NCI-H345 (cell line): ENCODE data around the gene STAC.
"Not testable (repeated sequence)": the region's sequence is repeated elsewhere in the genome, so short reads cannot be mapped to it uniquely, and the experiment has no call there.

Source experiments
- DNase-seq: peaks from one replicate; lab custom pipeline; 2025; lab: John Stamatoyannopoulos, UW

The STAC gene

DNA sequence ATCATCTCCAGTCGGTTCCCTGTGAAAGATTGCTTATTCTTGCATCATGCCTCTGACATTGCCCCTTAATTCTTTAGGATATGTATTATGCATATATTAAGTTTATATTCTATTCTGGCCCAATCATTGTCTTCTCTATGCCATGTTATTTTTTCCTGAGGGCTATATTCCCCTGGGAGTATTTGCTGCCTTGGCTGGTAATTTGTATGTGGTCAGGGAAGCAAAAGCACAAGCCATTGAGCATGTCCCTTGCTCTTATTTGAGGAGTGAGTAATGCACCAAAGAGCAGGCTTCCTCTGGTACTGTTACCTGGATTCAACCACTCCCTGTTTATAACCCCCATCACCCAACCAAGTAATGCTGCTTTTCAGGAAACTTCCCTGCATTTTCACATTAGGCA, 36.3 kb downstream of the STAC start:
- DNase-seq = no peak

DNA sequence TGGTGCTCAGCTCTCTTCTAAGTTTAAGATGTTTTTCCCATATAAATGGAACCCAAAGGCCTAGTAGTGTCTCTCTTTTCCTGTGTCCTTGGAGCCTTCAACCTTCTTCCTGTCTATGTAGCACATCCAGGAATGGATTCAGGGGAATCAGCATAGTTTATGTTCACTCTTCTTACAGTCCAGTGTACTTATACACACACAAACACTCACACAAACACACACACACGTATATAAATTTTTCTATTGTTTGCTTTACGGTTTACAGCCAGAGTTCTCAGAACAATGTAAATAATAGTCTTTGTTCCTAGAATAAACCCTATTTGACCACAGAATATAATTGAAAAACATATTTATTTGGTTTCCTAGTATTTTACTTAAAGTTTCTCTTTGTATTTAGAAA, 36.9 kb downstream of the STAC start:
- DNase-seq = no peak

DNA sequence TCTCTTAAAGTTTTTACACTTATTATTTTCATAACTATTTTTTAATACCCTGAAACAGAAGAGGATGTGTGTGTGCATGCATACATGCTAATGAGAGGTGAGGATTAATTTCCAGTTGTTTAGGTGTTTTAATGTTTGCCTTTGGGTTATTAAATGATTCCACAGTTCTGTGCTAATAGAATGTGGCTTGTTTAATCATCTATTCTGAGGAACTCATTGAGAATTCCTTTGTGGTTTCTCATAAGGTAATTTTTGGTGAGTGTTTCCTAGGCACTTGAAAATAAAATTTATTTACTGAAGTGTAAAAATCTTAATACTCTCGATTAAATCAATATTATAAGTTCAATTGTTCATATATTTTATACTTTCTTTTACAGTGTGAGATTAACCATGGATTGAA, 38.0 kb downstream of the STAC start:
- DNase-seq = no peak

DNA sequence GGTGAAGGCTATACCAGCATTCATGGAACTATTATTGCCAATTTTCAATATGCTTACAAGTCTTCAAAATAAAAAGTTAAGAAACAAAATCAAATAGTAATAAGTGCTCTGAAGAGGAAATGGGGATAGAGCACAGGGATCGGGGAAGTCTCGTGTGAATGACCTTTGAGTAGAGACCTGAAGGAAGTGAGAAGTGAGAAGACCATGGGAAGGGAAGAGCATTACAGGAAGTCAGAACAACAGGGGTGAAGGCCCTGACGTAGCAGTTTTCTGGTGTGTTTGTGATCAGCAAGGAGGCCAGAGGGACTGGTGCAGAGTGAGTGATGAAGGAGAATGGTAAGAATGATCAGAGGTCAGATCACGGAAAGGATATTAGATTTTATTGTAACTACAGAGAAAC, 48.1 kb downstream of the STAC start:
- DNase-seq = no peak

DNA sequence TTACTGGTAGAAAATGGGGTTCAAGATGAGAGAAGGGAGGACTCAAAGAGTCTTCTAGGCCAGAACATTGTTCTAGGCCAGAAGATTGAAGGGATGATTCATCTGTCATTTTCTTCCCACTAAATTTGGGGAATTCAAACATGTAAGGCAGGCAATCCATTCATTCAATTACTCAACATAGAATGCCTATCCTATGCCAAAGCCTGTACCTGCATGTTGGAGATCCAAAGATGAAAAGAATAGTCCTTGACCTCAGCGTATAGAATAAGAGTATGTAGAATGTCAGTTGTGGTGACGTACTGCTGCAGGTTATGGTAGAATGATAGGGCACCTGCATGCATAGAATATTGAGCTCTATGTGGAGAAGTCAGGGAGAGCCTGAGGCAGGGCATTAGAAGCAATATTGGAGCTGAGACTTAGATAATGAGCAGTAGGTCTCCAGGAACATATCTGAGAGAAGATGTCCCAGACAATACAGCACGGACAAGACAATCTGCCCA, 49.7 kb downstream of the STAC start:
- DNase-seq = no peak

DNA sequence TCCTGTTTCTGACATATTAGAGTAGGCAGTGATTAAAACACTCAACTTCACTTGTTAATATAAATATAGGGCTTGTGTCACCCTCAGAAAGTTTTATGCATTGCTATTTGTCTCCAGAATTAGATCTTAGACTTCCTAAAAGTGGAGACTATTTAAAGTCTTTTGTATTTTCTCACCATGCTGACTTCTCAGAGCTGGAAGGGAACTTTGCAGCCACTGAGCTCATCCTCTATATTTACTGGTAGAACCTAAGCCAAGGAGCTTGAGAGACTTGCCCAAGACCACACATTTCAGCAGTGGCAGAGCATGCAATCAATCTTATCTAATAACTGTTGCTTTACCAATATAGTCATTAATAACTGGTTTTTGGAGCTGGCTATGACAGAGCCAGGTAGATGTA, 53.2 kb downstream of the STAC start:
- DNase-seq = no peak

DNA sequence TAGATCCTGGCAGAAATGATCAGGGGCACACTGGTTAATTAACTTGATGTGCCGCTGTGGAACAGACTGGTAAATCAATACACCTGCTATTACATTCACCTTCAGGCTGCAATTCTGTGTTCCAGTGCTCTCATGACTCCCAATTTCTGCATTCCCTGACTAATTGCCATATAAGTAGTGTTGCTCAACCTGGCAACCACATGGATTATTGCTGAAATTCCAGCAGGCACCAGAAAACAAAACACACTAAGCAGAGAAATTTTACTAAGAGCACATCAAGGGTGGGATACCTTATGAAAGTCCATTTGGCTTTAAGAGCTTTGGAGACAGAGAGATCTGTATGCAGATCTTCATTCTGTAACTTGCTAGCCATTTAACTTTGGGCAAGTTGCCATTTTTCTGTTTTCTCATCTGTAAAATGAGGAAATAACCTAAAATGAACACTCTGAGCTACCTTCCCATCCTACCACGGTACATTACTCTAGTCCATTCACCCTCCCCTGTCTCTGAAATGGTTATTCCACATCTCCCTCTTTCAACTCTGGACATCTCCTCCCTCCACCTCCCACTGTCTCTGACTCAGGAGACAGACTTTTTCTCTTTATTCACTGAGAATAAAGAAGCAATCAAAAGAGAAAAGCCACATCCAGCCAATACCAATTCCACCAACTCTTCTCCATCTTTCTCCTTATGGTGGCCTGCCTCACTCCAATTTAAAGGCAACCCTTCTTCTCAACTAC, 54.6 kb downstream of the STAC start:
- DNase-seq = no peak

DNA sequence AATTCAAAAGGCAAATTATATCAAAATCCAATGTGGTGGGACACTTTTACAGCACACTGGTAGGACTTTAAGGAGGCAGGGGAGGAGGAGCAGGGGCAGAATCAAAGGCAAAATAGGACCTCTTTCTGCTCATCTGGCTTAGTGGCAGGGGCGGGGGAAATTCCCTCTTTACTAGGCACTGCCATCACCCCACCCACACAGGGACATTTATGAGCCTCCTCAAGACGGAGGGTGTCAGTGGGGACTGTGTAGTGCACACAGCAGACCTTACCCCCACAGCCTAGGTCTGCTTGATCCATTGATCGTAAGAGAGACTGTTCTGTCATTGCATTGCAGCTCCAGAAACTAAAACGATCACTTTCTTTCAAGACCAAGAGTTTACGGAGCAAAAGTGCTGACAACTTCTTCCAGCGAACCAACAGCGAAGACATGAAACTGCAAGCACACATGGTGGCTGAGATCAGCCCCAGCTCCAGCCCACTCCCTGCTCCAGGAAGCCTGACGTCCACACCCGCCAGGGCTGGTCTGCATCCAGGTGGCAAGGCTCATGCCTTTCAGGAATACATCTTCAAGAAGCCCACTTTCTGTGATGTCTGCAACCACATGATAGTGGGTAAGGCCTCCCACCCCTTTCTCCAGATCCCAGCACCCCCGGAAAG, 62.9 kb downstream of the STAC start:
- DNase-seq = no peak

DNA sequence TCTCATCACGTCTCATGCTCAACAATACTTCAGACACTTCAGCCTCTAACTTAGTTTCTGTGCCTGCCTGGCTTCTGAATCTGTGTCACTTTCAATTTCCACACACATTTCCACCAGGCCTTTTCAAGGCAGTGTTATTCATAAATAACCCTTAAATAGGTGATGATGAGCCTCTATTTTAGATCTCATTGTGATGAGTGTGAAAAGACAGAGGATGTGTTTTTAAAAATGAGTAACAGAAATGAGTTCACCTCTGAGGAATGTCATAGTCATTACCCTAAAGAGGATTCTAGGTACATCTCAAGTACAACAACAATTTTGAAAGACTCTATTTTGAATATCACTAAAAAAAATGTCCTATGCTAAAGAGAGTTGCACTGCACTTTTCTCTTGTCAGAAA, 64.6 kb downstream of the STAC start:
- no peak for DNase-seq

DNA sequence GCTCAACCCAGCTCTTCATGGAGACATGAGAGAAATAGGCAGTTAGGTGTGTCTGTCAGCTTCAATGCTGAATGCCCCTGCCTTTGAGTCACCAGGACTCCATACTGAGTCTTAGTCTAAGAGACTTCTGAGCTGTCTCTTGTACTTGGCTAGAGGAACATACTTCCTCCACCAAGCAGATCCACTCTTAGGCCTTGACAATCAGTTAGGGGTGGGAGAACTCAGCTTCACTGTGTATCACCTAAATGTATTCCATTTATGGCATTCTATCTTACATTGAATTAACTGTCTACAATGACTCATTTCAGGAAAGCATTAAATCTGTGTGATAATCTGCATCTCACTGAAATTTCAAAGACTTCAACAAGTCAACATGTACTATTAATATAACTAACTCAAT, 66.0 kb downstream of the STAC start:
- DNase-seq = no peak

DNA sequence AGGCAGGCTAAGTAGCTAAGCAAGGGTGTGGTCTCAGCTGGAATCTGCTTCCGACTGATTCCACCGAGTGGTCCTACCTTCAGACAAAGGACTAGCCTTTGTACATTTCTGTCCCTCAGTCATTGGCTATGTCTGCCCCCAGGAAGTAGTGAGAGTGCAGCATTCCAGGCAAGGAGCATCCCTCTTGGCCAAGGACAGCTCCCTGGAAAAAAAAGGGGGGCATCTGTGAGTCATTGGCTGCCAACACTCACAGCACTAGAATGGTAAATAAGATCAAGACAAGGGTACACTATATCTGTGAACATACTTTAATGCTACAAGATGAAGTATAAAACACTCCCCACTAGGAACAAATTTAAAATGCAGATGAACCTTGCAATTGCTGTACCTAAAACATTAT, 66.8 kb downstream of the STAC start:
- no peak for DNase-seq

DNA sequence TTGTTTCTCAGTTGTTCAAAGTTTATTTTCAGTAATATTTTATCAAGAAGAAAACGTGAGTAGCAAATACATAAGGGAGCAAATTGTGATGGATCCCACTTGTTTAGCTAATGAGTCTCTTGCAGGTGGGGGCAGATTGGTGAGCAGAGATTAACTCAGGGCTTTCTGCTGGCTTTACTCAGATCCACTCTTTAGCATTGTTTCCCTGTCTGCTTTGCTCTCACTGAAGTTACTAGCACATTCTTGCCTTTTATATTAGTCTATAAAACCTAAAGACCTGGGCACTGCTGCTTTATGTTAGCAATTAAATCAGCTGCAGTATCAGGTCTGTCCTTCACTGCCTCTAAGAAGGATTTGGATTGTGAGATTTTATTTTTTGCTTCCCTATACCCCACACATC, 71.5 kb downstream of the STAC start:
- DNase-seq = no peak

DNA sequence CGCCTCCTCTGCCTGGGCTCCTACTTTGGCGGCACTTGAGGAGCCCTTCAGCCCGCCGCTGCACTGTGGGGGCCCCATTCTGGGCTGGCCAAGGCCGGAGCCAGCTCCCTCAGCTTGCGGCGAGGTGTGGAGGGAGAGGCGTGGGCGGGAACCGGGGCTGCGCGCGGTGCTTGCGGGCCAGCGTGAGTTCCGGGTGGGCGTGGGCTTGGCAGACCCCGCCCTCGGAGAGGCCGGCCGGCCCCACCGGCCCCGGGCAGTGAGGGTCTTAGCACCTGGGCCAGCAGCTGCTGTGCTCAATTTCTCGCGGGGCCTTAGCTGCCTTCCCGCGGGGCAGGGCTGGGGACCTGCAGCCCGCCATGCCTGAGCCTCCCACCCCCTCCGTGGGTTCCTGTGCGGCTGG, 72.9 kb downstream of the STAC start:
- not testable (repeated sequence) for DNase-seq

DNA sequence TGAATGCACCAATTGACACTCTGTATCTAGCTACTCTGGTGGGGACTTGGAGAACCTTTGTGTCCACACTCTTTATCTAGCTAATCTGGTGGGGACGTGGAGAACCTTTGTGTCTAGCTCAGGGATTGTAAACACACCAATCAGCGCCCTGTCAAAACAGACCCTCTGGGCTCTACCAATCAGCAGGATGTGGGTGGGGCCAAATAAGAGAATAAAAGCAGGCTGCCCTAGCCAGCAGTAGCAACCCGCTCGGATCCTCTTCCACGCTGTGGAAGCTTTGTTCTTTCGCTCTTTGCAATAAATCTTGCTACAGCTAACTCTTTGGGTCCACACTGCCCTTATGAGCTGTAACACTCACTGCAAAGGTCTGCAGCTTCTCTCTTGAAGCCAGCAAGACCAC, 73.6 kb downstream of the STAC start:
- DNase-seq = not testable (repeated sequence)

DNA sequence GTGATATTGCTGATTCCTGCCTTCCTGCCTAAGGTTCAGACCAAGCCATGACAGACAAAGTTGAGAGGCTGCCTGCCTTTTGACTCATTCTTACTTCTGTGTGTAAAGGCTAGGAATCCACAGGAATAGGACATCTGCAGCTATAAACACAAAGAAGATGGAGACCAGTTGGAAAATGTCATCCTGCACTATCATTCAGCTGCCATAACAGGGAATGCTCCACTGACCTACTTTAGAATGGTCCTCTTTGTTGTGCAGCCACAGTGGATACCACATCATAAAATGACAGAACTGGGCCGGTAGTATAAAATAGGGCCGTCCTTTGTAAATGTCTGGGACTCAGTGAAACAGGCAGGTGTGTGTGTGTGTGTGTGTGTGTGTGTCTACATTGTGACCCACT, 75.1 kb downstream of the STAC start:
- DNase-seq = no peak

DNA sequence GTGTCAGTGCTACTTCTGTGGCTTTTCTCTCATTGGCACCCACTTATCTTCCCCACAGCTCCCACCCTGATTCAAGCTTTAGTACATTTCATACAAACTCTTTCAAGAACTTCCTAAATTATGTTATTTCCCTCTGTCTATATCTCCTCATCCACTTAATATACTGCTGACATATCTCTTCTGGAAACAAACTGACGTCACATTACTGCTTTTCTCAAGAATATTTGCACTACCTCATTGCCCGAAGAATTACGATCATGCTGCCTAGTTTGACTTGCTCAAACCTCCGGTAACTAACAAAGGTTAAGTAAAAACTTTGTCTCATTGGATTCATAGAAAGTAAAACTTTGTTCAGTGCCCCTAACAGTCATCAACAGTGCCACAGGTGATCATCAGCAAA, 76.5 kb downstream of the STAC start:
- DNase-seq = no peak

DNA sequence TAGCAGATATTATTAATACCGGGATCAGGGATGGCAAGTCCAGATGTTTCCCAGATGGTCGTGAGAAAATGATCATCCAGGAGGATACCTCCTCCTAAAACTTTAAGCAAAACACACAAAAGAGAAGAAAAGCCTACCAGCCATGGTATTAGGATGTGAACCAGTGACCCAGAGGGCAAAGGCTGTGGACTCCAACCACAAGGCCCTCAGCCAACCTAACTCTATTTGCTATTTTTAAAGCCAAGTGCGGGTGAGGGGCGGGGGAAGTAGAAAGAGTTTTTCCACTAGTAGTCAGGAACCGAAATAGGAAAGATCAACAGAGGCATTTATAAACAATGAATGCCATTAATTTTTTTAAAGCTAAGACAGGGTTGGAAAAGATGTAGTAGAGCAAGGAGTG, 77.4 kb downstream of the STAC start:
- DNase-seq = no peak

DNA sequence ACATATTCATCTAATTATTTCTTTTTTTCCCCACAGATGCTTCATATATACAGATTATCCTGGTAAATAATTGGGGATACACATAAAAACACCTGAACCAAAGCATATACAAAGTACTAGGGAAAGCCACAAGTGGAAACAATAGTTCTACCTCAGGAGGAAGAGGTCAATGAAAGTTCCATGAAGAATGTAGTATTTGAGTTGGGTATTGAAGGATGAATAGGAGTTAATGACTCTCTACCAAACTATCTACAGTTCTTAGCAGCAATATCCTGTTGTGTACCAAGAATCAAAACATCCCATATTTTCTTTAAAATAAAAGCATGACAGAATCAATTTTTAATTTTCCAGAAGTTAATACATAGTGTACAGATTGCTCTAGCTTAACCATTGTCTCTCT, 78.9 kb downstream of the STAC start:
- DNase-seq = no peak

DNA sequence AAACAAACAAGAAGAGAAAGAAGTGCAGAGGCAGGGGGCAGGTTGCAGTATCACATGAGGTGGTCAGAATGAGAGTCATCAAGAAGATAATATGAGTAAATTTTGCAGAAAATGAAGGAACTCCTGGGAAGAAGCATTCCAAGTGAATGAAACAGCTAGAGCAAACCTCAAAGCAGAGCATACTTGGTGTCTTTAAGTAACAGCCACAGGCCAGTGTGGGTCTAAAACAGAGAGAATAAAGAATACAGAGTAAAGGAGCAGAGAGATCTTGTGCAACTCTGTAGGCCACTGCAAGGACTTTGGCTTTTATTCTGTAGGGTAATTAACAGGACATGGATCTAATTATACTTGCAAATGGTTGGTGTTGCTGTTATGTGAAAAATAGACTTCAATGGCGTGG, 81.3 kb downstream of the STAC start:
- DNase-seq = no peak

DNA sequence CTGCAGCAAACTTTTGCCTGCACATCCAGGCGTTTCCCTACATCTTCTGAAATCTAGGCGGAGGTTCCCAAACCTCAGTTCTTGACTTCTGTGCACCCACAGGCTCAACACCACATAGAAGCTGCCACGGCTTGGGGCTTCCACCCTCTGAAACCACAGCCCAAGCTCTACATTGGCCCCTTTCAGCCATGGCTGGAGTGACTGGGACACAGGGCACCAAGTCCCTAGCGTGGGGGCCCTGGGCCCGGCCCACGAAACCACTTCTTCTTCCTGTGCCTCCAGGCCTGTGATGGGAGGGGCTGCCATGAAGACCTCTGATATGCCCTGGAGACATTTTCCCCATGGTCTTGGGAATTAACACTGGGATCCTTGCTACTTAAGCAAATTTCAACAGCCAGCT, 91.7 kb downstream of the STAC start:
- DNase-seq = not testable (repeated sequence)

DNA sequence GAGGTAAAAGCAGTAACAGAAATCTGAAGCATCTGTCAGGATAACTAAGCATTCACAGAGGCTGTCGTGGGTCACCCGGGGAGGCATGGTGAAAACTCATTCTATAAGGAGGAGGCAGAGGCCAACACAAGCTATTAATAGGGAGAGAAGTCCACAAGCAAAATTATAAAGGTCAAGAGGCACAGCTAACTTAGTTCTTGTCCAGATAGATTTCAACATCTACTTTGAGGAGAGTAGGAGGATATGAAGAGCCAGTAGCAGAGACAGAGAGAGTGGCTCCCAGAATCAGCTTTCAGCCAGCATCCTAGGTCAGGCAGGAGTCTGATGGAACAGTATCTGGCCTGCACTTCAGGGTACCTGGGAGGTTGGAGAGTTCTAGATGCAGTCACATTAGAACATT, 95.3 kb downstream of the STAC start:
- no peak for DNase-seq

DNA sequence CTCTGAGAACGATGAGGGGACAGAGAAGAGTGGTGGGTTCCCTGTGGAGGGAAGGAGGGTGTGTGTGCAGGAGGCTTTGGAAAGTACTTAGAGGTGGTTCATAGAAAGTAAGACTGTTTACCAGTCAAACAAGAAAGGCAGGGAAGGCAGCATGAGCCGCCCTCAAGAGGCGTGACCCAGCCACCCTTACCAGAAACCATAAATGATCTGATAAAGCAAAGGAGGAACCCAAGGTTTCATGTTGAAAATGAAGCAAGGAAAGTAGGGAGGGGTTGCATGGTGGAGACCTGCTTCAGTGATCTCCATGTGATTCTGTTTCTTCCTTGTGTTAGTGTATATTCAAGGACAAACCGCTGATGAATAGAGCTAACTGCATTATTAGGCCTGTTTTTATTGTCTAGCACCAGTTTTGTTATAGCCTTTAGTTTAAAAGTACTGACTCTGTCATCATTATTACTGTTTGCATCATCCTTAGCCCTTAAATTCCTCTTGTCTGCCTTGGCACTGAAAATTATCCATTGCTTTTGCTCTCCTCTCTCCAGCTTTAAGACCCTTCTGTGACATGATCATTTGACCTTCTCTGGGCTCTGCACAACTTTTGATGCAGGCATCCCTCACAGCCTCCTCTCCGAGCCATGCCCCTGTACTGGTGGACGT, 96.1 kb downstream of the STAC start:
- no peak for DNase-seq

DNA sequence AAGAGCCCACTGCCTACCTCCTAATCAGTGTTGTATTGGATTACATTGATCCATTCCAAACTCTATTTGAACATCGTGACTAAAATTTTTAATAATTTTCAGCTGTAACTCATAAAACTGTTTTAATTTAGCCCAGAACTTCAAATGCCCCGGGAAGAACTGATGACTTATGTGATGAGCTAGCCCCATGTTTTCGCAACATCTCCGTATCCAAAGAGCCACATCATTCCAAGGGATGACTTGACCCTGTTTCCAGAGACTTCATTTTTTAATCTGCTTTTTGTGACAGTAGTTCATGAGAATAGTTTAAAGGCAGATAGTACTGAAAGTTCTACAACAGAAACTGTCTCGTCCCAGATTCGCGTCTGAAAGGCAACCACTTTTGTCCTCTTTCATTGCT, 97.4 kb downstream of the STAC start:
- DNase-seq = no peak
